Neural progenitor cell (in vitro differentiated cells): ENCODE measurements around the gene MCF2L2. TPM values are rescaled to one million over a fixed set of nuclear protein-coding genes. Genes with fewer than 3 reads are reported as not detected.

ENCODE experiments used
- DNase-seq: peaks from one replicate; pipeline ENCODE4 v3.0.0-alpha.2; 2016; ENCODE audit warnings: low spot score
- H2AFZ ChIP-seq: fragments of 200-600 bp; sonication (generic); replicated peaks from 2 replicates; pipeline ENCODE4 v1.6.1; 2016; ENCODE audit warnings: antibody characterized with exemption
- H3F3A ChIP-seq: fragments of 200-600 bp; sonication (generic); 2 replicates; pipeline ENCODE4 v1.6.1; 2016; ENCODE audit warnings: antibody characterized with exemption, low read depth
- H3K27ac ChIP-seq: fragments of 200-600 bp; sonication (generic); 2 replicates; pipeline ENCODE4 v1.5.1; 2016; ENCODE audit warnings: mild to moderate bottlenecking
- H3K27me3 ChIP-seq: fragments of 200-600 bp; sonication (generic); 2 replicates; pipeline ENCODE4 v1.6.1; 2016; ENCODE audit warnings: mild to moderate bottlenecking, moderate library complexity
- H3K36me3 ChIP-seq: fragments of 200-600 bp; sonication (generic); 2 replicates; pipeline ENCODE4 v1.5.1; 2016
- H3K4me1 ChIP-seq: fragments of 200-600 bp; sonication (generic); 2 replicates; pipeline ENCODE4 v1.6.1; 2016; ENCODE audit warnings: mixed run types
- H3K4me2 ChIP-seq: fragments of 200-600 bp; sonication (generic); 2 replicates; pipeline ENCODE4 v1.6.1; 2016
- H3K4me3 ChIP-seq: fragments of 200-600 bp; sonication (generic); 2 replicates; pipeline ENCODE4 v1.5.1; 2016
- H3K79me2 ChIP-seq: fragments of 200-600 bp; sonication (generic); 2 replicates; pipeline ENCODE4 v1.6.1; 2016; ENCODE audit warnings: low read depth
- H3K9ac ChIP-seq: fragments of 200-600 bp; sonication (generic); 2 replicates; pipeline ENCODE4 v1.6.1; 2016
- H3K9me3 ChIP-seq: fragments of 200-600 bp; sonication (generic); 2 replicates; pipeline ENCODE4 v1.5.1; 2016; ENCODE audit warnings: low read depth
- H4K20me1 ChIP-seq: fragments of 200-600 bp; sonication (generic); 2 replicates; pipeline ENCODE4 v1.6.1; 2016; ENCODE audit warnings: low read depth
- H3K27ac Mint-ChIP-seq: 3 replicates; pipeline ENCODE4 v1.8.0; 2021; ENCODE audit warnings: mixed read lengths
- H3K27me3 Mint-ChIP-seq: 2 replicates; pipeline ENCODE4 v1.8.0; 2022; ENCODE audit warnings: low read depth, mild to moderate bottlenecking, inconsistent platforms, moderate library complexity, mixed read lengths; ENCODE audit not compliant: insufficient read depth
- H3K36me3 Mint-ChIP-seq: 3 replicates; pipeline ENCODE4 v1.8.0; 2021; ENCODE audit warnings: mixed read lengths
- H3K4me1 Mint-ChIP-seq: 3 replicates; pipeline ENCODE4 v1.8.0; 2021; ENCODE audit warnings: mixed read lengths
- H3K4me3 Mint-ChIP-seq: 3 replicates; pipeline ENCODE4 v1.8.0; 2021; ENCODE audit warnings: mild to moderate bottlenecking, moderate library complexity, mixed read lengths
- H3K9me3 Mint-ChIP-seq: 3 replicates; pipeline ENCODE4 v1.8.0; 2020; ENCODE audit warnings: mixed read lengths
- EZH2 ChIP-seq: fragments of 200-600 bp; sonication (generic); IDR thresholded peaks from 2 replicates; pipeline ENCODE4 v1.6.1; 2017; ENCODE audit warnings: antibody characterized with exemption, mild to moderate bottlenecking, moderate library complexity
- EZH2phosphoT487 ChIP-seq: fragments of 200-600 bp; sonication (generic); IDR thresholded peaks from 2 replicates; pipeline ENCODE4 v1.6.1; 2017; ENCODE audit warnings: antibody characterized with exemption
- total RNA-seq: library from RNA; depleted of rRNA; stranded (reverse); fragments of >200 nt; gene quantifications from 2 replicates; pipeline ENCODE4 v1.2.3, GENCODE V29; 2015; ENCODE audit warnings: low replicate concordance
- TF ChIP-seq, protein P1 (sequence below): fragments of 200-600 bp; sonication (generic); IDR thresholded peaks from 2 replicates; pipeline ENCODE4 v1.5.1; 2017; ENCODE audit warnings: antibody characterized with exemption, mild to moderate bottlenecking

The MCF2L2 gene
- total RNA-seq, 1 donor from 2014 or later: 11.1 TPM

DNA sequence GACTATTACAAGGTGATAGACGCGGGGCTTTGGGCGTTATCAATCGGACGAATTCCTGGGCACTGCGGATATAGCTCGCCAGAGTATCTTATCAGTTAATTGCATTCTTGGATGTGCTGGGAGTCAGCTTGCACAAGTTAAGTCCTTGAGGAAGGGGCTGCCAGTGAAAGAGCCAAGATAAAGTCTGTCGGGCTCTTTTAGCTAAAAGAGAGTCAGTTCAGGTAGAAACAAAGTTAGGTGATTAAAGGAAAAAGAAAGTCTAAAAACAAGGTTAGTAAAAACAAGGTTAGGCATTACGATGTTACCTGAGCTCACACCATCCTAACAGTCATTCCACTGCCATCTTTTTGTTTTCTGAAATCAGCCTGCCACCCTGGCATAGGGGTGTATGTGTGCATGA lies 6.1 kb upstream of the MCF2L2 start:
- no peaks in the 10 kb centered on the region for H3K36me3 Mint-ChIP-seq
- H3K9ac ChIP-seq: no peak overlapping the region
- peak overlapping the region; percentile 90 for H3K27ac ChIP-seq
- TF ChIP-seq EZH2: no peak
- TF ChIP-seq, protein P1, sequence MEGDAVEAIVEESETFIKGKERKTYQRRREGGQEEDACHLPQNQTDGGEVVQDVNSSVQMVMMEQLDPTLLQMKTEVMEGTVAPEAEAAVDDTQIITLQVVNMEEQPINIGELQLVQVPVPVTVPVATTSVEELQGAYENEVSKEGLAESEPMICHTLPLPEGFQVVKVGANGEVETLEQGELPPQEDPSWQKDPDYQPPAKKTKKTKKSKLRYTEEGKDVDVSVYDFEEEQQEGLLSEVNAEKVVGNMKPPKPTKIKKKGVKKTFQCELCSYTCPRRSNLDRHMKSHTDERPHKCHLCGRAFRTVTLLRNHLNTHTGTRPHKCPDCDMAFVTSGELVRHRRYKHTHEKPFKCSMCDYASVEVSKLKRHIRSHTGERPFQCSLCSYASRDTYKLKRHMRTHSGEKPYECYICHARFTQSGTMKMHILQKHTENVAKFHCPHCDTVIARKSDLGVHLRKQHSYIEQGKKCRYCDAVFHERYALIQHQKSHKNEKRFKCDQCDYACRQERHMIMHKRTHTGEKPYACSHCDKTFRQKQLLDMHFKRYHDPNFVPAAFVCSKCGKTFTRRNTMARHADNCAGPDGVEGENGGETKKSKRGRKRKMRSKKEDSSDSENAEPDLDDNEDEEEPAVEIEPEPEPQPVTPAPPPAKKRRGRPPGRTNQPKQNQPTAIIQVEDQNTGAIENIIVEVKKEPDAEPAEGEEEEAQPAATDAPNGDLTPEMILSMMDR: no peak
- no peak for TF ChIP-seq EZH2phosphoT487
- peaks cover 38% of the 10 kb centered on the region for H3K4me1 ChIP-seq
- H3K4me2 ChIP-seq: peak overlapping the region; percentile 70
- H3K9me3 ChIP-seq: no peaks in the 10 kb centered on the region
- H3K27me3 Mint-ChIP-seq: peaks cover 7% of the 10 kb centered on the region
- peak overlapping the region; percentile 28 for H3K4me3 ChIP-seq
- H3K4me3 Mint-ChIP-seq: no peak overlapping the region
- peak overlapping the region; percentile 53 for H2AFZ ChIP-seq
- no peaks in the 10 kb centered on the region for H3K9me3 Mint-ChIP-seq
- DNase-seq: no peak
- no peaks in the 10 kb centered on the region for H3K79me2 ChIP-seq
- peak overlapping the region; percentile 81 for H3K27ac Mint-ChIP-seq
- peaks cover 37% of the 10 kb centered on the region for H3F3A ChIP-seq
- H4K20me1 ChIP-seq: no peaks in the 10 kb centered on the region
- no peaks in the 10 kb centered on the region for H3K36me3 ChIP-seq
- peaks cover 5% of the 10 kb centered on the region for H3K27me3 ChIP-seq
- peaks cover 39% of the 10 kb centered on the region for H3K4me1 Mint-ChIP-seq

DNA sequence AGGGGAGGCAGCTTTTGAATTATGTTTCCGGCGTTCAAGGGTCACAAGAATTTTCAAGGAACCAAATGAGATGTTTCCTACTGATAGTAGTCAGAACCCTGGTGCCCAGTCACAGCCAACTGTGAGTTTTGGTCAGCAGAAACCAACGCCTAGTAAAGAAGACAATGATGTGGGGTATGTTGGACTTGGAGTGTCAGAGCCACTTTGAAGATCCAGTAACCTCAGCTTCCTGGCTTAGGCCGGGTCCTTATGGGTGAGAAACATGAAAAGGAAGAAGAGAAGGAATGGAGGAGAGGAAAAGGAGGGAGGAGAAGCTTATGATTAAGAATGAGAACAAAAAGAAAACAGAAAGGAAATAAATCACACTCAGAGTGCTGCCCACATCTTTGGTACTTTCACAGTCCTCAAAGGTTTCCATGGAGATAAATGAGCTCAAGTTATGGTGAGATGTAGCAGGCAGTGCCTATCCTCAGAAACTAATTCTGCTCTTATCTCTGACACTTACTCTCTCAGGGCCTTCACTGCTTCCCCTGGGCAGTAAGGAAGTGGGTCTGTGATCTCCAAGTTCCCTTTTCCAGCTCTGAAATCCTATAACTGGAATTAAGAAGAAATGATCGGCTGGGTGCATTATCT lies 2.0 kb upstream of the MCF2L2 start:
- Histone ChIP-seq H3K36me3 (no peaks in the 10 kb centered on the region), H3K4me2 (no peak overlapping the region), H3K27ac (no peak overlapping the region), H3K79me2 (peaks cover 25% of the 10 kb centered on the region), H3K9me3 (no peaks in the 10 kb centered on the region), H3K4me1 (peaks cover 32% of the 10 kb centered on the region), H3K27me3 (peaks cover 30% of the 10 kb centered on the region), H3K9ac (no peak overlapping the region), H3K4me3 (no peak overlapping the region), H2AFZ (no peak overlapping the region), H3F3A (peaks cover 39% of the 10 kb centered on the region), H4K20me1 (peaks cover 5% of the 10 kb centered on the region)
- H3K27ac Mint-ChIP-seq: no peak overlapping the region
- no peaks in the 10 kb centered on the region for H3K36me3 Mint-ChIP-seq
- peaks cover 5% of the 10 kb centered on the region for H3K9me3 Mint-ChIP-seq
- no peak for DNase-seq
- H3K27me3 Mint-ChIP-seq: peaks cover 29% of the 10 kb centered on the region
- H3K4me1 Mint-ChIP-seq: peaks cover 33% of the 10 kb centered on the region
- TF ChIP-seq, protein P1: no peak
- H3K4me3 Mint-ChIP-seq: peak overlapping the region; percentile 9

DNA sequence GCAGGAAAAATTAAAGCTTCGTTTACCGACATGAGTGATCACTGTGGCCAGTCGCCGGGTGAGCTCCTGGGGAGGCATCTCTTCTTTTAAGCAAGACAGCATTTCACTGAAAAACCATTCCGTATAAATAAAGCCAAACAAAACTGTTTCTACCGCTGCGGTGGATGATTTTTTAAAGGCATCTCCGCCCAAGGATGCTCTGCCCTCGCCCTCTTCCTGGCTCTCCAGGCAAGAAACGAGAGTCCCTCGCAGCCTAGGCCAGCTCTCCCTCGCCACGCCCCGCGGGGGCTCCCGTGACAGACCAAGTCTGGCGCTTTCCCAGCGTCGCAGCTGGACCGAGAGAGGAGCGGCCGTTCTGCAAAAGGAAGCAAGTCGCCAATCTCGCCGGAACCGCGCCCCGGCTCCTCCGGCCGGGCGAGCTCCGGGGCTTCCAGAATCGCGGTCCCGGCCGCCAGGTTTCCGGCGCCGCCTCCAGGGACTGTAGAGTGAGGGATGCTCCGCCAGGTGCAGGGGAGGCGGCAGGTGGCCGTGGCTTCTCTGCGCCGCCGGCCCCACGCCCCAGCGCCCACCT lies 458 bp downstream of the MCF2L2 start:
- DNase-seq: peak; percentile 78
- peaks cover 27% of the 10 kb centered on the region for H3K27me3 Mint-ChIP-seq
- Histone ChIP-seq H3K9me3 (no peaks in the 10 kb centered on the region), H3K27me3 (peaks cover 30% of the 10 kb centered on the region), H3K27ac (no peak overlapping the region), H3K9ac (peak overlapping the region; percentile 6), H3K4me2 (peak overlapping the region; percentile 99), H3K4me3 (peak overlapping the region; percentile 98), H3K79me2 (peaks cover 33% of the 10 kb centered on the region), H4K20me1 (peaks cover 5% of the 10 kb centered on the region), H2AFZ (peak overlapping the region; percentile 96), H3F3A (peaks cover 19% of the 10 kb centered on the region), H3K36me3 (no peaks in the 10 kb centered on the region), H3K4me1 (peaks cover 13% of the 10 kb centered on the region)
- TF ChIP-seq, protein P1: peak; percentile 13
- TF ChIP-seq EZH2: no peak
- peaks cover 5% of the 10 kb centered on the region for H3K9me3 Mint-ChIP-seq
- H3K27ac Mint-ChIP-seq: no peak overlapping the region
- H3K36me3 Mint-ChIP-seq: no peaks in the 10 kb centered on the region
- peaks cover 19% of the 10 kb centered on the region for H3K4me1 Mint-ChIP-seq
- peak overlapping the region; percentile 86 for H3K4me3 Mint-ChIP-seq
